ENCODE results near the gene SH2D6. TPM values are rescaled to one million over a fixed set of nuclear protein-coding genes. Genes with fewer than 3 reads are reported as not detected.

The SH2D6 gene
- total RNA-seq, 5 donors from 2014 or later (not counting 1 experiment from before 2014, with no cell fraction given): 0.49 to 1.1 (median 0.60) TPM; not detected in 1

DNA sequence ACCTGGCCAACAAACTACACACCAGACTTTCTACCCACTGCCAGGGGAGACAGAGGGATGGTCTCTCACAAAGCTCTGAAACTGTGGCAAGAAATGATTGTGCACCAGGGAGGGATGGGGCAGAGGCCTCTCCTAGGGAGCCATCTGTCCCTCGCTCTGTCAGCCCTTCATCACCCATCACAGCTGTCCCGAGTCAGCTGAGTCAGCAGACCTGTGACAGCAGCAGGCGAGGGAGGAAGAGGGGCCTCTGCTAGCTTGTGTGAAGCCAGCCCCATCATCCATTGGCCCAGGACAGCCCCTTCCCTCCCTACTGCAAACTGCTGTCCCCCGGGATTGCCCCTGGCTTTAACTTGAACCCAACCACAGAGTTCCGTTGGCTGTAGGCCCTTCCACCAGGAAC lies 5.0 kb downstream of the SH2D6 start:
- WGBS (ENCODE audit: insufficient coverage): 72% methylated on average over 3 of the region's 5 CpGs
- DNase-seq (no peak), ATAC-seq (replicated peaks in 1 of 4) (no peak)
- Mint-ChIP-seq H3K4me1 (peaks cover 21 to 23% (median 22%) of the 10 kb centered on the region in 3 donors), H3K36me3 (no peaks in the 10 kb centered on the region), H3K9me3 (no peaks in the 10 kb centered on the region), H3K4me3 (no peak overlapping the region), H3K27me3 (no peaks in the 10 kb centered on the region), H3K27ac (no peak overlapping the region)
- Histone ChIP-seq H3K27ac (ENCODE audit: low read length) (no peak overlapping the region), H3K9me3 (no peaks in the 10 kb centered on the region), H3K4me3 (ENCODE audit: control insufficient read depth in 1 of 2, extremely low read depth in 1 of 2, low read length in 1 of 2) (no peak overlapping the region), H3K27me3 (replicated peaks in 1 of 2; ENCODE audit: control insufficient read depth in 2 of 2, extremely low read depth in 1 of 2, insufficient read depth in 2 of 2, low read length in 1 of 2) (no peaks in the 10 kb centered on the region), H3K36me3 (ENCODE audit: control insufficient read depth in 2 of 2, extremely low read depth in 1 of 2, insufficient read depth in 1 of 2, low read length in 1 of 2) (no peaks in the 10 kb centered on the region), H3K4me1 (ENCODE audit: control insufficient read depth in 1 of 2, extremely low read depth in 1 of 2, insufficient read depth in 2 of 2, low read length in 2 of 2) (peaks cover 8 to 23% of the 10 kb centered on the region in 2 experiments)
- POLR2A ChIA-PET: no interaction called here
- CTCF ChIA-PET: interaction anchor here (0.6 to 2.4 kb wide), 4 partner anchors 127 to 229 kb away, joined by 5 to 7 read pairs (median 6); no protein-coding TSS in a partner anchor

DNA sequence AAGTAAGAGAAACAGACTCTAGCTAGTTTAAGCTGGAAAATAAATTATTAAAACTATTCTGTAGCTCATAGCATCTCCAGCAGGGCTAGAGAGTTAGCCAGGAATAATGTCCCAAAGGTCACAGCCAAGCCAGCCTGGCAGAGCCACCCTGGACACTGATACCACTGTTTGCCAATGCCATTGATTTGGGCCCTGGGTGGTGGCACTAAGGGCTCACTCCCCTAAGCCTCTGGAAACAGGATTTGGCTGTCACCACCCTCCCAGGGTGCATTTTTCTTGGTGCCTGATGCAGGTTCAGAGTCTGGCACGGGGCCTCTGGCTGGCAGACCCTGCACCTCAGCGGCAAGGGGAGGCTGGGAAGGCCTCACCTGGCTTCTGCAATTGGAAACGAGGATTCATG lies 7.1 kb downstream of the SH2D6 start:
- WGBS (ENCODE audit: insufficient coverage): 100% methylated on average over 2 of the region's 3 CpGs
- ATAC-seq (replicated peaks in 1 of 4) (no peak), DNase-seq (no peak)
- Histone ChIP-seq H3K4me1 (ENCODE audit: control insufficient read depth in 1 of 2, extremely low read depth in 1 of 2, insufficient read depth in 2 of 2, low read length in 2 of 2) (peaks cover 0 to 7% of the 10 kb centered on the region in 2 experiments), H3K27me3 (replicated peaks in 1 of 2; ENCODE audit: control insufficient read depth in 2 of 2, extremely low read depth in 1 of 2, insufficient read depth in 2 of 2, low read length in 1 of 2) (no peaks in the 10 kb centered on the region), H3K9me3 (no peaks in the 10 kb centered on the region), H3K27ac (ENCODE audit: low read length) (no peak overlapping the region), H3K36me3 (ENCODE audit: control insufficient read depth in 2 of 2, extremely low read depth in 1 of 2, insufficient read depth in 1 of 2, low read length in 1 of 2) (no peaks in the 10 kb centered on the region), H3K4me3 (ENCODE audit: control insufficient read depth in 1 of 2, extremely low read depth in 1 of 2, low read length in 1 of 2) (no peak overlapping the region)
- Mint-ChIP-seq H3K27ac (no peak overlapping the region), H3K4me3 (no peak overlapping the region), H3K9me3 (no peaks in the 10 kb centered on the region), H3K36me3 (no peaks in the 10 kb centered on the region), H3K27me3 (no peaks in the 10 kb centered on the region), H3K4me1 (peaks cover 3 to 11% (median 6%) of the 10 kb centered on the region in 3 donors)
- POLR2A ChIA-PET: no interaction called here
- CTCF ChIA-PET: no interaction called here

DNA sequence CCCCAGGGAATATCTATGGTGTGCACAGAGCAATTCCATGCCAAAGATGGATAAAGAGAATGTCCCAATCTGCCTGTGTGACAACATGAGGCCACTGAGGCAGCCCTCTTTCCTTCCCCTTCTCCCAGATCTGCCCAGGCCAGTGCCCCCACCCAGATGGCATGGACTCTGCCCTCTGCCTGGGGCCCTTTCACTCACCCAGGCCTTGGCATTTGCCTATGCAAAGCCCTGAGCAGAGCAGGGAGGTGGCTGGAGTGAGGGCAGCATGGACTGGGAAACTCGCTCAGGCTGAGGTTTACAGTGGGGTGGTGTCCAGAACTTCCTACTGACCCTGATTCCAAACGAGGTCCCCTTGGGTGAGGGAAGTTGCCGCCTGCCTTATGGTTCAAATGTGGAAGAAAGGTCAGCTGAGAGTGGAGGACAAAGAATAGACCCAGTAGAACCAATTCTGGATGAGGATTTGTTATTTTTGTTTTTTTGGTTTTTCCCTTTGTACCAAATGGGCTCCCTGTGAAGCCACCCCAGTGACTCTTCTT lies 8.9 kb downstream of the SH2D6 start:
- Histone ChIP-seq H3K9me3 (no peaks in the 10 kb centered on the region), H3K27ac (ENCODE audit: low read length) (no peak overlapping the region), H3K4me3 (ENCODE audit: control insufficient read depth in 1 of 2, extremely low read depth in 1 of 2, low read length in 1 of 2) (no peak overlapping the region), H3K27me3 (replicated peaks in 1 of 2; ENCODE audit: control insufficient read depth in 2 of 2, extremely low read depth in 1 of 2, insufficient read depth in 2 of 2, low read length in 1 of 2) (no peaks in the 10 kb centered on the region), H3K4me1 (ENCODE audit: control insufficient read depth in 1 of 2, extremely low read depth in 1 of 2, insufficient read depth in 2 of 2, low read length in 2 of 2) (peaks cover 0 to 2% of the 10 kb centered on the region in 2 experiments), H3K36me3 (ENCODE audit: control insufficient read depth in 2 of 2, extremely low read depth in 1 of 2, insufficient read depth in 1 of 2, low read length in 1 of 2) (no peaks in the 10 kb centered on the region)
- no peak overlapping the region for H3K4me3 Mint-ChIP-seq
- no peaks in the 10 kb centered on the region for H3K27me3 Mint-ChIP-seq
- ChIA-PET POLR2A (no interaction called here), CTCF (no interaction called here)
- peaks cover 0 to 5% (median 2%) of the 10 kb centered on the region in 3 donors for H3K4me1 Mint-ChIP-seq
- WGBS (ENCODE audit: insufficient coverage): 70% methylated on average over 2 of the region's 3 CpGs
- no peaks in the 10 kb centered on the region for H3K36me3 Mint-ChIP-seq
- ATAC-seq (replicated peaks in 1 of 4) (no peak), DNase-seq (no peak)
- no peak overlapping the region for H3K27ac Mint-ChIP-seq
- H3K9me3 Mint-ChIP-seq: no peaks in the 10 kb centered on the region

DNA sequence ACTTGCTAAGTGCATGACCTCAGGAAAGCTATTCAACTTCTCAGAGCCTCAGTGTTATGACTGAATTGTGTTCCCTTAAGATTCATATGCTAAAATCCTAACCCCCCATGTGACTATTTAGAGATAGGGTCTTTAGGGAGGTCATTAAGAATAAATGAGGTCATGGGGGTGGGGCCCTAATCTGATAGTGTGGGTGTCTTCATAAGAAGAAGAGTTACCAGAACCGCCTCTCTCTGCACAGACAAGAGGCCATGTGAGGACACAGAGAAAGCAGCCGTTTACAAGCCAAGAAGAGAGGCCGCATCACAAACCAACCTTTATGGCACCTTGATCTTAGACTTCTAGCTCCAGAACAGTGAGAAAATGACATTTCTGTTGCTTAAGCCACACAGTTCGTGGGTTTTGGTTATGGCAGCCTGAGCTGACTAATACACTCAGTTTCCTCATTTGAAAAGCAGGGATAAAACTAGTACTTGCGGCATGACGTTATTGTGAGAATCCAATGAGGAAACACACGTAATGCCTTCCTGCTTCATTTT lies 9.9 kb downstream of the SH2D6 start:
- POLR2A ChIA-PET: interaction anchor here in 1 of 2 donors (0.6 kb wide), 1 partner anchor 9 kb away, joined by 4 read pairs; no protein-coding TSS in a partner anchor
- Histone ChIP-seq H3K4me1 (ENCODE audit: control insufficient read depth in 1 of 2, extremely low read depth in 1 of 2, insufficient read depth in 2 of 2, low read length in 2 of 2) (peaks cover 0 to 2% of the 10 kb centered on the region in 2 experiments), H3K27me3 (replicated peaks in 1 of 2; ENCODE audit: control insufficient read depth in 2 of 2, extremely low read depth in 1 of 2, insufficient read depth in 2 of 2, low read length in 1 of 2) (peaks cover 0 to 3% of the 10 kb centered on the region in 2 experiments), H3K36me3 (ENCODE audit: control insufficient read depth in 2 of 2, extremely low read depth in 1 of 2, insufficient read depth in 1 of 2, low read length in 1 of 2) (no peaks in the 10 kb centered on the region), H3K4me3 (ENCODE audit: control insufficient read depth in 1 of 2, extremely low read depth in 1 of 2, low read length in 1 of 2) (no peak overlapping the region), H3K9me3 (no peaks in the 10 kb centered on the region), H3K27ac (ENCODE audit: low read length) (no peak overlapping the region)
- Mint-ChIP-seq H3K27me3 (no peaks in the 10 kb centered on the region), H3K9me3 (no peaks in the 10 kb centered on the region), H3K4me3 (no peak overlapping the region), H3K36me3 (no peaks in the 10 kb centered on the region), H3K27ac (no peak overlapping the region), H3K4me1 (peaks cover 0 to 5% (median 2%) of the 10 kb centered on the region in 3 donors)
- DNase-seq: no peak
- no peak for ATAC-seq (replicated peaks in 1 of 4)
- CTCF ChIA-PET: interaction anchor here (0.5 to 1.0 kb wide), 4 partner anchors 9 to 215 kb away, joined by 3 to 4 read pairs (median 3); no protein-coding TSS in a partner anchor
- WGBS (ENCODE audit: insufficient coverage): 76% methylated on average over 4 of the region's 7 CpGs

DNA sequence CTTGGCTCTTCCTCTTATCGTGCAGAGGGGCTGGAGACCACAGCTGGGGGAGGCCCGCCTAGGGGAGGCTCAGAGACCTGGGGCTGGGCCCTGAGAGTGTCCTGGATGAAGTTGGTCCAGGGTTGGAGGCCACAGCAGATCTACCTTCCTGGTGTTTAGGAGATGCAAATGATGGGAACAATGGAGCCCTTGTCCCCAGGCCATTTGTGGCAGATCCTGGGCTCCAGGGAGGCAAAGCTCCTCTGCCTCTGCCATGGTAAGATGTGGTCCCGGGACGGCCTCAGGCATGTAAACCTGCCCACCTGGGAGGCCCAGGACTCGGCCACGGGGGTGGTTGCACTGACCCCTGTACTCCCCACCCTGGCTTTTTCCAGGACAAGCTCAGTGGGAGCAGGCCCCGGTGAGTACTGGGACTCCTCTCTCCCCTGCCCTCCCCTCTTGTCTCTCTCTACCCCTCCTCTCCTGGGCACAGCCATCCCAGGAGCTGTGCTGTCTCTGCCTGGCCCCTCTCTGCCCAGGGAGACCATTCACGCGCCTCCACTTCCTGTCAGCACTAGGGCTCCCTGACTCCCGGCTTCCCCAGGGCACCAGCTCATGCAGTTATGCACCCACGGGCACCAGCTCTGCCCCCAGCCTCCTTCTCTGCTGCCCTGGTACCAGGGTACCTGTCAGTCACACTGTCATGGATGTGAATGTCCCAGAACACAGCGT lies 10.9 kb downstream of the SH2D6 start:
- H3K27me3 ChIP-seq (replicated peaks in 1 of 2; ENCODE audit: control insufficient read depth in 2 of 2, extremely low read depth in 1 of 2, insufficient read depth in 2 of 2, low read length in 1 of 2): peaks cover 0 to 3% of the 10 kb centered on the region in 2 experiments
- no peak overlapping the region for H3K27ac ChIP-seq (ENCODE audit: low read length)
- ATAC-seq (replicated peaks in 1 of 4) (no peak), DNase-seq (no peak)
- Mint-ChIP-seq H3K4me1 (peaks cover 0 to 5% (median 2%) of the 10 kb centered on the region in 3 donors), H3K27me3 (no peaks in the 10 kb centered on the region), H3K36me3 (no peaks in the 10 kb centered on the region), H3K9me3 (no peaks in the 10 kb centered on the region), H3K27ac (no peak overlapping the region), H3K4me3 (no peak overlapping the region)
- H3K36me3 ChIP-seq (ENCODE audit: control insufficient read depth in 2 of 2, extremely low read depth in 1 of 2, insufficient read depth in 1 of 2, low read length in 1 of 2): no peaks in the 10 kb centered on the region
- H3K4me3 ChIP-seq (ENCODE audit: control insufficient read depth in 1 of 2, extremely low read depth in 1 of 2, low read length in 1 of 2): no peak overlapping the region
- POLR2A ChIA-PET: interaction anchor here (0.5 to 0.8 kb wide), 2 partner anchors 12 to 60 kb away, joined by 3 to 4 read pairs; no protein-coding TSS in a partner anchor
- peaks cover 0 to 2% of the 10 kb centered on the region in 2 experiments for H3K4me1 ChIP-seq (ENCODE audit: control insufficient read depth in 1 of 2, extremely low read depth in 1 of 2, insufficient read depth in 2 of 2, low read length in 2 of 2)
- 75% methylated on average over 11 of the region's 12 CpGs for WGBS (ENCODE audit: insufficient coverage)
- H3K9me3 ChIP-seq: no peaks in the 10 kb centered on the region
- CTCF ChIA-PET: interaction anchor here (0.5 to 1.0 kb wide), 2 partner anchors 10 to 144 kb away, joined by 3 read pairs; no protein-coding TSS in a partner anchor

DNA sequence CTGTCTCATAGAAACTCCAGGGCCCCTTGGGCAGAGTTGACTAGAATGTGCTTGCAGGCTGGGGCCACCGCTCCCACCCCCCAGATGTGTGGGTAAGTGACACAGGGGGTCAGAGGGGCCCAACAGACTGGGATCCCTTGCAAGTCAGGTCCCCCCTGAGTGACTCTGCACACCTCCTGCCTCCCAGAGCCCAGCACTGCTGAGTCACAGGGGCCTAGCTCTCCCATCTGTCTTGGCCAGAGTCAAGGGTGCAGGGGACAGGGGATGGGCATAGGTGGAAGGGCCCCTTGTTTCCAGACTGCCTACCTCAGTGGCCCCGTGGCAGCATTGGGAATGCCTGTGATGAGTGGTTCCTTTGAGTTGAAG lies 11.4 kb downstream of the SH2D6 start:
- no peak for DNase-seq
- no peaks in the 10 kb centered on the region for H3K9me3 Mint-ChIP-seq
- H3K27me3 Mint-ChIP-seq: no peaks in the 10 kb centered on the region
- POLR2A ChIA-PET: interaction anchor here (0.5 to 0.8 kb wide), 2 partner anchors 11 to 59 kb away, joined by 3 to 4 read pairs; no protein-coding TSS in a partner anchor
- CTCF ChIA-PET: no interaction called here
- H3K4me3 Mint-ChIP-seq: no peak overlapping the region
- H3K36me3 Mint-ChIP-seq: no peaks in the 10 kb centered on the region
- Histone ChIP-seq H3K4me3 (ENCODE audit: control insufficient read depth in 1 of 2, extremely low read depth in 1 of 2, low read length in 1 of 2) (no peak overlapping the region), H3K27me3 (replicated peaks in 1 of 2; ENCODE audit: control insufficient read depth in 2 of 2, extremely low read depth in 1 of 2, insufficient read depth in 2 of 2, low read length in 1 of 2) (peaks cover 0 to 3% of the 10 kb centered on the region in 2 experiments), H3K9me3 (no peaks in the 10 kb centered on the region), H3K4me1 (ENCODE audit: control insufficient read depth in 1 of 2, extremely low read depth in 1 of 2, insufficient read depth in 2 of 2, low read length in 2 of 2) (peaks cover 0 to 2% of the 10 kb centered on the region in 2 experiments), H3K36me3 (ENCODE audit: control insufficient read depth in 2 of 2, extremely low read depth in 1 of 2, insufficient read depth in 1 of 2, low read length in 1 of 2) (no peaks in the 10 kb centered on the region), H3K27ac (ENCODE audit: low read length) (no peak overlapping the region)
- no peak overlapping the region for H3K27ac Mint-ChIP-seq
- no CpG with 5 or more reads among the region's 2 CpGs for WGBS (ENCODE audit: insufficient coverage)
- ATAC-seq (replicated peaks in 1 of 4): no peak
- peaks cover 0 to 5% (median 2%) of the 10 kb centered on the region in 3 donors for H3K4me1 Mint-ChIP-seq

Data from T-cell (primary cell).